ENCODE results near the gene GPR150.

- TF ChIP-seq POLR2AphosphoS5 (IDR thresholded peaks at IDR 0.05; ENCODE audit: low read depth, low read length) (no peak), REST (IDR thresholded peaks at IDR 0.05; ENCODE audit: insufficient read depth in 1 of 2, low read depth in 2 of 2, low read length in 2 of 2) (no peak), TAF1 (IDR thresholded peaks at IDR 0.05; ENCODE audit: borderline replicate concordance, insufficient read depth, low read length) (no peak), SIN3A (IDR thresholded peaks at IDR 0.05; ENCODE audit: borderline replicate concordance, insufficient read depth, low read length) (no peak), FOXP2 (optimal IDR thresholded peaks at IDR 0.05; ENCODE audit: borderline replicate concordance, extremely low read depth, extremely low read length, insufficient read depth) (no peak)
Measured at GRCh38 chr5:95583992-95584391, 35.9 kb upstream of the GPR150 start.

Measured in PFSK-1 (cell line).